Measurements from ENCODE around the gene GAS7.

The GAS7 gene

GRCh38 chr17:9928601-9929333 lies 269.6 kb downstream of the GAS7 start:
- Histone ChIP-seq H4K20me1 (ENCODE audit: insufficient read depth, low read length) (no peaks in the 10 kb centered on the region), H3K4me2 (ENCODE audit: low read length) (no peak overlapping the region), H3K4me1 (ENCODE audit: insufficient read depth, low read length, severe bottlenecking) (no peaks in the 10 kb centered on the region), H3K79me2 (ENCODE audit: insufficient read depth, low read length) (no peaks in the 10 kb centered on the region), H3F3A (ENCODE audit: insufficient read depth, low read length) (no peaks in the 10 kb centered on the region), H3K4me3 (ENCODE audit: low read depth, low read length, poor library complexity, severe bottlenecking) (no peak overlapping the region), H3K9me3 (ENCODE audit: low read length) (no peaks in the 10 kb centered on the region), H3K27me3 (ENCODE audit: insufficient read depth, low read length) (no peaks in the 10 kb centered on the region), H3K36me3 (ENCODE audit: insufficient read depth, low read length) (no peaks in the 10 kb centered on the region), H2AFZ (ENCODE audit: low read length) (no peak overlapping the region), H3K9ac (ENCODE audit: low read length) (no peak overlapping the region), H3K27ac (ENCODE audit: low read depth, low read length, poor library complexity, severe bottlenecking) (no peak overlapping the region), H3K9me2 (ENCODE audit: low read depth, low read length) (no peaks in the 10 kb centered on the region)
- no peak for TF ChIP-seq EZH2 (IDR thresholded peaks at IDR 0.05; ENCODE audit: borderline replicate concordance, low read length)
- TF ChIP-seq CTCF (IDR thresholded peaks at IDR 0.05; ENCODE audit: low read length) = peak; percentile 46; the same call in 1 of the 2 replicates

- no peaks in the 10 kb centered on the region for H3K9me2 ChIP-seq (ENCODE audit: low read depth, low read length)
- H4K20me1 ChIP-seq (ENCODE audit: insufficient read depth, low read length) = no peaks in the 10 kb centered on the region
- no peaks in the 10 kb centered on the region for H3K79me2 ChIP-seq (ENCODE audit: insufficient read depth, low read length)
- H3F3A ChIP-seq (ENCODE audit: insufficient read depth, low read length) = no peaks in the 10 kb centered on the region
- H3K4me3 ChIP-seq (ENCODE audit: low read depth, low read length, poor library complexity, severe bottlenecking) = no peak overlapping the region
- no peaks in the 10 kb centered on the region for H3K4me1 ChIP-seq (ENCODE audit: insufficient read depth, low read length, severe bottlenecking)
- H3K27me3 ChIP-seq (ENCODE audit: insufficient read depth, low read length) = no peaks in the 10 kb centered on the region
- no peak overlapping the region for H3K4me2 ChIP-seq (ENCODE audit: low read length)
- no peaks in the 10 kb centered on the region for H3K36me3 ChIP-seq (ENCODE audit: insufficient read depth, low read length)
- no peak overlapping the region for H3K9ac ChIP-seq (ENCODE audit: low read length)
- no peaks in the 10 kb centered on the region for H3K9me3 ChIP-seq (ENCODE audit: low read length)
- H2AFZ ChIP-seq (ENCODE audit: low read length) = no peak overlapping the region
- TF ChIP-seq EZH2 (IDR thresholded peaks at IDR 0.05; ENCODE audit: borderline replicate concordance, low read length) (no peak), CTCF (IDR thresholded peaks at IDR 0.05; ENCODE audit: low read length) (no peak)
- H3K27ac ChIP-seq (ENCODE audit: low read depth, low read length, poor library complexity, severe bottlenecking) = no peak overlapping the region
Observed at GRCh38 chr17:9926150-9926804, 272.1 kb downstream of the GAS7 start.

GRCh38 chr17:9925457-9925856 lies 272.9 kb downstream of the GAS7 start:
- no peak overlapping the region for H2AFZ ChIP-seq (ENCODE audit: low read length)
- H3F3A ChIP-seq (ENCODE audit: insufficient read depth, low read length) = no peaks in the 10 kb centered on the region
- no peak overlapping the region for H3K4me3 ChIP-seq (ENCODE audit: low read depth, low read length, poor library complexity, severe bottlenecking)
- no peak overlapping the region for H3K9ac ChIP-seq (ENCODE audit: low read length)
- H3K9me3 ChIP-seq (ENCODE audit: low read length) = no peaks in the 10 kb centered on the region
- H3K4me1 ChIP-seq (ENCODE audit: insufficient read depth, low read length, severe bottlenecking) = no peaks in the 10 kb centered on the region
- no peak overlapping the region for H3K4me2 ChIP-seq (ENCODE audit: low read length)
- TF ChIP-seq EZH2 (IDR thresholded peaks at IDR 0.05; ENCODE audit: borderline replicate concordance, low read length) = no peak
- no peak for TF ChIP-seq CTCF (IDR thresholded peaks at IDR 0.05; ENCODE audit: low read length)
- H3K79me2 ChIP-seq (ENCODE audit: insufficient read depth, low read length) = no peaks in the 10 kb centered on the region
- no peaks in the 10 kb centered on the region for H3K9me2 ChIP-seq (ENCODE audit: low read depth, low read length)
- no peaks in the 10 kb centered on the region for H3K27me3 ChIP-seq (ENCODE audit: insufficient read depth, low read length)
- H3K36me3 ChIP-seq (ENCODE audit: insufficient read depth, low read length) = no peaks in the 10 kb centered on the region
- no peak overlapping the region for H3K27ac ChIP-seq (ENCODE audit: low read depth, low read length, poor library complexity, severe bottlenecking)
- no peaks in the 10 kb centered on the region for H4K20me1 ChIP-seq (ENCODE audit: insufficient read depth, low read length)
